Measurements from ENCODE around the gene SH2D5. TPM values are rescaled to one million over a fixed set of nuclear protein-coding genes. Genes with fewer than 3 reads are reported as not detected.

Gene SH2D5
- total RNA-seq, 1 experiment from 2014 or later, result 3.5 TPM

DNA sequence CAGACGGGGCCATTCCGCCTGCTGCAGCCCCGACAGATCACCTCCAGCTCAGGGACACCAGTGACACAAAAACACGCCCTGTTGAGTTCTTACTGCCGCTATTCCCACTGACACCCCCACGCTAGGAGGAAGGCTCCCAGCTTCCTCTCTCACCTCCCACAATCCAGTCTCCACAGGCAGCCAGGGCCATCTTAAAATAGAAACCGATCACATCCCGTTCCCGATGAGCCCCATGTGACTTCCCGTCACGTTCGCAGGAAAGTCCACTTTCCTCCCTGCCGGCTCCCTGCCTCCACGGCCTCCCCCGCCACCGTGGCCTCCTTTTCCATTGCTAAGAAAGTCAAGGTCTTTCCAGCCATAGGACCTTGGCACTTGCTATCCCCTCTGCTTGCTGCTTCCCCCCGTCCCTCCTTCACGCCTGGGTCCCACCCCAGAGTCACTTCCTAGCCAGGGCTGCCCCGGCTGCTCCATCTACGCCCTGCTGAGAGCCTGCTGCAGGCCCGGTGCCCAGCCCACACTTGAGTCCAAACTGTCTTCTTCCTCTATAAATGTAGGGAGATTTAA, 47.3 kb downstream of the SH2D5 start:
- H3K27me3 Mint-ChIP-seq (ENCODE audit: insufficient read depth, unreplicated experiment), result no peaks in the 10 kb centered on the region
- POLR2A ChIA-PET, result no interaction called here

GRCh38 chr1:20684651-20685050, 47.9 kb downstream of the SH2D5 start:
- Mint-ChIP-seq H3K27ac (ENCODE audit: unreplicated experiment) (no peak overlapping the region), H3K27me3 (ENCODE audit: insufficient read depth, unreplicated experiment) (no peaks in the 10 kb centered on the region), H3K36me3 (ENCODE audit: insufficient read depth, unreplicated experiment) (no peaks in the 10 kb centered on the region), H3K4me3 (ENCODE audit: unreplicated experiment) (no peak overlapping the region), H3K4me1 (ENCODE audit: low read depth, unreplicated experiment) (no peaks in the 10 kb centered on the region), H3K9me3 (ENCODE audit: unreplicated experiment) (no peaks in the 10 kb centered on the region)
- no peak overlapping the region for H3K4me3 ChIP-seq (ENCODE audit: low read depth, low read length)
- POLR2A ChIA-PET, result no interaction called here
- no peak for TF ChIP-seq CTCF (IDR thresholded peaks at IDR 0.05; ENCODE audit: insufficient read depth in 1 of 2, low read depth in 1 of 2, low read length in 1 of 2, severe bottlenecking in 1 of 2, unreplicated experiment in 1 of 2)
- intact Hi-C loops (cut with micrococcal nuclease; ENCODE audit: unreplicated experiment), result no loop called here
- CTCF ChIA-PET, result no interaction called here
- no peaks in the 10 kb centered on the region for H3K4me1 ChIP-seq
- BruUV-seq (replicated peaks), result no TSS peak
- no peaks in the 10 kb centered on the region for H3K9me3 ChIP-seq
- no peaks in the 10 kb centered on the region for H3K27me3 ChIP-seq (replicated peaks; ENCODE audit: control insufficient read depth, insufficient read depth, low read length)
- no peak for DNase-seq
- H3K36me3 ChIP-seq (ENCODE audit: control insufficient read depth, insufficient read depth, low read length), result no peaks in the 10 kb centered on the region

More for the DNA sequence above, 47.3 kb downstream of the SH2D5 start:
- Mint-ChIP-seq H3K9me3 (ENCODE audit: unreplicated experiment) (no peaks in the 10 kb centered on the region), H3K4me1 (ENCODE audit: low read depth, unreplicated experiment) (no peaks in the 10 kb centered on the region), H3K36me3 (ENCODE audit: insufficient read depth, unreplicated experiment) (no peaks in the 10 kb centered on the region), H3K4me3 (ENCODE audit: unreplicated experiment) (no peak overlapping the region), H3K27ac (ENCODE audit: unreplicated experiment) (no peak overlapping the region)
- Histone ChIP-seq H3K36me3 (ENCODE audit: control insufficient read depth, insufficient read depth, low read length) (no peaks in the 10 kb centered on the region), H3K27me3 (replicated peaks; ENCODE audit: control insufficient read depth, insufficient read depth, low read length) (no peaks in the 10 kb centered on the region), H3K4me1 (no peaks in the 10 kb centered on the region), H3K4me3 (ENCODE audit: low read depth, low read length) (no peak overlapping the region), H3K9me3 (no peaks in the 10 kb centered on the region)
- CTCF ChIA-PET, result no interaction called here
- no TSS peak for BruUV-seq (replicated peaks)
- no peak for DNase-seq
- no peak for TF ChIP-seq CTCF (IDR thresholded peaks at IDR 0.05; ENCODE audit: insufficient read depth in 1 of 2, low read depth in 1 of 2, low read length in 1 of 2, severe bottlenecking in 1 of 2, unreplicated experiment in 1 of 2)
- intact Hi-C loops (cut with micrococcal nuclease; ENCODE audit: unreplicated experiment), result no loop called here

- ChIA-PET CTCF (no interaction called here), POLR2A (no interaction called here)
- H3K9me3 ChIP-seq, result no peaks in the 10 kb centered on the region
- no peak for DNase-seq
- H3K36me3 ChIP-seq (ENCODE audit: control insufficient read depth, insufficient read depth, low read length), result no peaks in the 10 kb centered on the region
- BruUV-seq (replicated peaks), result no TSS peak
- Mint-ChIP-seq H3K27ac (ENCODE audit: unreplicated experiment) (no peak overlapping the region), H3K27me3 (ENCODE audit: insufficient read depth, unreplicated experiment) (no peaks in the 10 kb centered on the region), H3K4me1 (ENCODE audit: low read depth, unreplicated experiment) (no peaks in the 10 kb centered on the region), H3K9me3 (ENCODE audit: unreplicated experiment) (no peaks in the 10 kb centered on the region), H3K4me3 (ENCODE audit: unreplicated experiment) (no peak overlapping the region), H3K36me3 (ENCODE audit: insufficient read depth, unreplicated experiment) (no peaks in the 10 kb centered on the region)
- intact Hi-C loops (cut with micrococcal nuclease; ENCODE audit: unreplicated experiment), result no loop called here
- H3K4me3 ChIP-seq (ENCODE audit: low read depth, low read length), result no peak overlapping the region
- H3K27me3 ChIP-seq (replicated peaks; ENCODE audit: control insufficient read depth, insufficient read depth, low read length), result no peaks in the 10 kb centered on the region
- no peaks in the 10 kb centered on the region for H3K4me1 ChIP-seq
- TF ChIP-seq CTCF (IDR thresholded peaks at IDR 0.05; ENCODE audit: insufficient read depth in 1 of 2, low read depth in 1 of 2, low read length in 1 of 2, severe bottlenecking in 1 of 2, unreplicated experiment in 1 of 2), result no peak
Observed at GRCh38 chr1:20684050-20684620, 48.4 kb downstream of the SH2D5 start.

Measured in Caco-2 (cell line).